Ovary (tissue), 3 donors: ENCODE data around the gene CD101.

Source experiments
- CTCF ChIP-seq, 3 donors: fragments of 450-650 bp in 2 of 3; fragments of 200-600 bp in 1 of 3; IDR thresholded peaks; one replicate each; pipeline versions ENCODE4 v1.5.1 to v1.8.0; 2016 to 2022; ENCODE audit warnings: antibody characterized with exemption in 3 of 3, mild to moderate bottlenecking in 1 of 3
- POLR2A ChIP-seq: fragments of 450-650 bp; IDR thresholded peaks from one replicate; pipeline ENCODE4 v1.6.1; 2017; ENCODE audit warnings: antibody characterized with exemption, mild to moderate bottlenecking, moderate library complexity
- donor health status: DM: no; HTN: no; CAD: no.

- TF ChIP-seq POLR2A (no peak), CTCF (IDR thresholded peaks at IDR 0.05) (no peak)
These were observed 29.4 kb upstream of the CD101 start for GRCh38 chr1:116971965-116972673.
